GM06990 (cell line): ENCODE data around the gene IDUA.

Source experiments
- DNase-seq: peaks from one replicate; pipeline ENCODE4 v3.0.0-alpha.2; 2011; ENCODE audit not compliant: insufficient read length; ENCODE audit errors: extremely low read depth
- H3K27me3 ChIP-seq: replicated peaks from 2 replicates; pipeline ENCODE4 v1.6.0; 2011; ENCODE audit warnings: low read length; ENCODE audit not compliant: control insufficient read depth, insufficient read depth
- H3K36me3 ChIP-seq: 2 replicates; pipeline ENCODE4 v1.5.1; 2011; ENCODE audit warnings: low read length; ENCODE audit not compliant: control insufficient read depth, insufficient read depth
- H3K4me3 ChIP-seq: replicated peaks from 2 replicates; pipeline ENCODE4 v1.5.1; 2011; ENCODE audit warnings: low read depth, mild to moderate bottlenecking, control low read depth, low read length
- CTCF ChIP-seq: IDR thresholded peaks from 2 replicates; pipeline ENCODE4 v1.5.1; 2011; ENCODE audit warnings: low read length, control low read depth, mild to moderate bottlenecking, inconsistent platforms; ENCODE audit not compliant: insufficient read depth, poor library complexity, severe bottlenecking

IDUA gene

GRCh38 chr4:965048-965765 lies 21.6 kb upstream of the IDUA start:
- Histone ChIP-seq H3K36me3 (peaks cover 5% of the 10 kb centered on the region), H3K27me3 (no peaks in the 10 kb centered on the region), H3K4me3 (no peak overlapping the region)
- no peak for TF ChIP-seq CTCF
- no peak for DNase-seq

- H3K27me3 ChIP-seq, result no peaks in the 10 kb centered on the region
- peaks cover 6% of the 10 kb centered on the region for H3K36me3 ChIP-seq
- no peak for TF ChIP-seq CTCF
- DNase-seq, result no peak
- H3K4me3 ChIP-seq, result no peak overlapping the region
Measured at GRCh38 chr4:965766-966134, 21.1 kb upstream of the IDUA start.

GRCh38 chr4:966266-967112 lies 20.4 kb upstream of the IDUA start:
- Histone ChIP-seq H3K36me3 (peaks cover 6% of the 10 kb centered on the region), H3K4me3 (no peak overlapping the region), H3K27me3 (no peaks in the 10 kb centered on the region)
- no peak for TF ChIP-seq CTCF
- no peak for DNase-seq

- Histone ChIP-seq H3K27me3 (no peaks in the 10 kb centered on the region), H3K36me3 (peaks cover 3% of the 10 kb centered on the region), H3K4me3 (no peak overlapping the region)
- DNase-seq, result no peak
- no peak for TF ChIP-seq CTCF
Measured at GRCh38 chr4:967113-968104, 19.4 kb upstream of the IDUA start.

- H3K36me3 ChIP-seq, result peaks cover 2% of the 10 kb centered on the region
- no peak overlapping the region for H3K4me3 ChIP-seq
- no peak for DNase-seq
- TF ChIP-seq CTCF, result no peak
- H3K27me3 ChIP-seq, result no peaks in the 10 kb centered on the region
Measured at GRCh38 chr4:968221-968620, 18.6 kb upstream of the IDUA start.
